Measurements from ENCODE around the gene XYLB.

XYLB gene

DNA sequence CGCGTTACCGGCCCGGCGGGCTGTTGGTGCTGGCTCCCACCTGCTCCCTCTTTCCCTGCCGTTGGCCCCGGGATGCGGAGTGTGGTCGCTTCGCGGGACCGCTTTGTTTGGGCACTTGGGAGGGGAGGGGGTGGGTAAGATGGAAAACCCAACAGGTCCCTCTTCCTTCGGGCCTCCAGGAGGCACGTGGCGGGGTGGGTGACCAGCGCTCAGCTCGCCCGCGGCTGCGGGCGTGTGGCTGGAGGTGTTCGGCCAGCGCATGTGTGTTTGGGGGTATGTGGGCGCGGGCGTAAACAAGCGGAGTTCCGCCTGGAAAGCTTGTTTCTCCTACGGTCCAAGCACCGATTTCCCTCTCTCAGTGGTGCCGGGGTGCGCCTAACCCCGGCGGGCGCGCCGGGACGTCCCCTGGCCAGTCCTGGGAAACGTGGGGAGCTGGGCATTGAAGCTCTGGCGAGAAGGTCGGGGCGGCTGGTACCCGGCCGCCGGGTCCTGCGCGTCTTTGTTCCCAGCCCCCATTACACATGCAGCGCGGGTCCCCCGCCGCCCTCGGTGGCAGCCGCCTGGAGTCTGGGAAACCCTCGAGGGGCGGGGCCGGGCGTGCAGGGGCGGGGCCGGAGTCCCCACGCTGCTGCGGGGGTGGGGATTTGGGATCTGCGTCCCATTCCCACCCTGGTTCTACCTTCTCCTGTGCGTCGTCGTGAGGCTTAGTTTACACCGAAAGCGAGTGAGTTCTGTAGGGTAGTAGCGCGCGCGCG, 108.5 kb downstream of the XYLB start:
- TF ChIP-seq, protein P1, sequence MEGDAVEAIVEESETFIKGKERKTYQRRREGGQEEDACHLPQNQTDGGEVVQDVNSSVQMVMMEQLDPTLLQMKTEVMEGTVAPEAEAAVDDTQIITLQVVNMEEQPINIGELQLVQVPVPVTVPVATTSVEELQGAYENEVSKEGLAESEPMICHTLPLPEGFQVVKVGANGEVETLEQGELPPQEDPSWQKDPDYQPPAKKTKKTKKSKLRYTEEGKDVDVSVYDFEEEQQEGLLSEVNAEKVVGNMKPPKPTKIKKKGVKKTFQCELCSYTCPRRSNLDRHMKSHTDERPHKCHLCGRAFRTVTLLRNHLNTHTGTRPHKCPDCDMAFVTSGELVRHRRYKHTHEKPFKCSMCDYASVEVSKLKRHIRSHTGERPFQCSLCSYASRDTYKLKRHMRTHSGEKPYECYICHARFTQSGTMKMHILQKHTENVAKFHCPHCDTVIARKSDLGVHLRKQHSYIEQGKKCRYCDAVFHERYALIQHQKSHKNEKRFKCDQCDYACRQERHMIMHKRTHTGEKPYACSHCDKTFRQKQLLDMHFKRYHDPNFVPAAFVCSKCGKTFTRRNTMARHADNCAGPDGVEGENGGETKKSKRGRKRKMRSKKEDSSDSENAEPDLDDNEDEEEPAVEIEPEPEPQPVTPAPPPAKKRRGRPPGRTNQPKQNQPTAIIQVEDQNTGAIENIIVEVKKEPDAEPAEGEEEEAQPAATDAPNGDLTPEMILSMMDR (IDR thresholded peaks at IDR 0.05; ENCODE audit: insufficient read depth, low read length, missing control alignments): no peak
- no peak for DNase-seq (ENCODE audit: low read depth, low spot score)
- POLR2A ChIA-PET: interaction anchor here (1.2 to 1.5 kb wide), 2 partner anchors 9 to 318 kb away, joined by 3 to 4 read pairs; partner anchors contain the start of gene ACAA1
- CTCF ChIA-PET: interaction anchor here (0.8 to 1.7 kb wide), 4 partner anchors 25 to 109 kb away, joined by 3 to 8 read pairs (median 4); partner anchors contain the start of gene XYLB
- H3K4me3 ChIP-seq (ENCODE audit: low read depth, low read length): peak overlapping the region; percentile 69

DNA sequence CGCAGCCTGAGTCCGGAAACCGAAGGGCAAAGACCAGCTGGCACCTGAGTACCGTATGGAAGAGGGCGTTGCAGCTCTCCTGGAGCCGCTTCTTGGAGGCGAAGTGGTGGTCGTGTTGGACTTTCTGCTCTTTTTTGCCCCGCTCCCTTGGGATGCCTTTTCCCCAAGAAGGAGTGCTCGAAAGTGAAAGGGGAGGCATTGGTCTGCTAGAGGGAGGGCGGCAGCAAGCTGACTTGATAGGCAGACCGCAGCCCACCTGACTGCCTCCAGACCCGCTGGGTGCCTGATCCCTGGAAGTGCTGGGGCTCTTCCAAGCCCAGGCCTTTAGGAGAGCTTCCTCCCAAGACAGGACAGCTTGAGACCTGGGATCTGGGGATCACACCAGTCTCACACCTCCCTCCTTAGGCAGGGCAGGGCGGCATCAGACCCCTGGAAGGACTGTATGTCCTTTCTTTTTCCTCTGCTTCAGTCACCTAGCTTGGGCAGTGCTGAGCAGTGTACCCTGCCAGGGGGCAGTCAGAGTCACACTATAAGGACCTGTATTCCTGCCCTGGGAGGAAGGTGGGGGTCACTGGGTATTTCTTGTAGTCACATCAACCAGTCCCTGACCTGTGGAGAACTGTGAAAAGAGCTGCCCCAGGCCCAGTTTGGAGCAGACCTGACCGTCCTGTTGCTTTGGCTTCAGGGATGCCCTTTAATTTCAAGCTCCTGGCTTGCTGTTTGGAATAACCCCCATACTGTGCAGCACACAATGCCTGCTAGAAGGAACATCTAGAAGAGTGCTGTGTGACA, 109.2 kb downstream of the XYLB start:
- TF ChIP-seq, protein P1 (IDR thresholded peaks at IDR 0.05; ENCODE audit: insufficient read depth, low read length, missing control alignments): no peak
- DNase-seq (ENCODE audit: low read depth, low spot score): no peak
- H3K4me3 ChIP-seq (ENCODE audit: low read depth, low read length): peak overlapping the region; percentile 69
- CTCF ChIA-PET: interaction anchor here (0.8 to 1.7 kb wide), 5 partner anchors 24 to 110 kb away, joined by 3 to 8 read pairs (median 3); partner anchors contain the start of genes EXOG and XYLB
- POLR2A ChIA-PET: interaction anchor here (1.2 to 1.5 kb wide), 2 partner anchors 8 to 319 kb away, joined by 3 to 4 read pairs; partner anchors contain the start of gene ACAA1

DNA sequence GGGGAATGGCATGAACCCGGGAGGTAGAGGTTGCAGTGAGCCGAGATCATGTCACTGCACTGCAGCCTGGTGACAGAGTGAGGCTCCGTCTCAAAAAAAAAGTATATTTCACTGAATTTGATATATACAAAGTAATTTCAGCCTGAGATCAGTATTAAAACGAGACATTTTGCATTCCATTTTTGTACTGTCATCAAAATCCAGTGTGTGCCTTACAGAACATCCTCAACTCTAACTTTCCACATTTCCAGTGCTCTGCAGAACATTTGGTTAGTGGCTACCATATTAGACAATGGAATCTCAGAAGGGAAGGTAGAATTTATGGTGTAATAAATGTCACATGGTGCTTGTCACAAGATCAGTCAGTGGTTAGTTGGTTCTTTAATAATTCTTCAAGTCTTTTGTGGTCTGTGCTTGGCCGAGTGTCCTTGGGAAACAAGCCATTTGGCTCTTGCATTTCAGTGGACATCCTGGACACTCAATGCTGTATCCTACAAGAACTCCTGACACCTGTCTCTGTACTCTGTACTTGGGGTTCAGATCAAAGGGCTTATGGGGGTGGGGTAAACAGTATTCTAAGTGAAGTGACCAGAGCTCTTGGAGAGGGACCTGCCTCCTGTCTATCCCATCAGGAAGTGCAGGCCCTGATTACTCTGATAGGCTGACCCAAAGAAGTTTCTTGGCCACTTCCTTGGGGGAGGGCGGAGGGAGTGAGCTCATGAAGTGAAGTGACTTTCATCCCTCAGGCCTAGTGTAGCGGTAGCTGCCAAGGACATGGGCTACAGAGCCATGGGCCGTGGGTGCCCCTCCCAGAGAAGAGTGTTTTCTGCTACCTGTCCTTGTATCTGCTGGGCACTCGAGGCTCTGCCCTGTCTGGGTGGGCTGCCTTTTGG, 110.8 kb downstream of the XYLB start:
- TF ChIP-seq, protein P1 (IDR thresholded peaks at IDR 0.05; ENCODE audit: insufficient read depth, low read length, missing control alignments): no peak
- no peak overlapping the region for H3K4me3 ChIP-seq (ENCODE audit: low read depth, low read length)
- CTCF ChIA-PET: interaction anchor here (1.1 to 1.9 kb wide), 3 partner anchors 12 to 111 kb away, joined by 3 to 7 read pairs (median 4); partner anchors contain the start of gene XYLB
- DNase-seq (ENCODE audit: low read depth, low spot score): no peak
- POLR2A ChIA-PET: no interaction called here

DNA sequence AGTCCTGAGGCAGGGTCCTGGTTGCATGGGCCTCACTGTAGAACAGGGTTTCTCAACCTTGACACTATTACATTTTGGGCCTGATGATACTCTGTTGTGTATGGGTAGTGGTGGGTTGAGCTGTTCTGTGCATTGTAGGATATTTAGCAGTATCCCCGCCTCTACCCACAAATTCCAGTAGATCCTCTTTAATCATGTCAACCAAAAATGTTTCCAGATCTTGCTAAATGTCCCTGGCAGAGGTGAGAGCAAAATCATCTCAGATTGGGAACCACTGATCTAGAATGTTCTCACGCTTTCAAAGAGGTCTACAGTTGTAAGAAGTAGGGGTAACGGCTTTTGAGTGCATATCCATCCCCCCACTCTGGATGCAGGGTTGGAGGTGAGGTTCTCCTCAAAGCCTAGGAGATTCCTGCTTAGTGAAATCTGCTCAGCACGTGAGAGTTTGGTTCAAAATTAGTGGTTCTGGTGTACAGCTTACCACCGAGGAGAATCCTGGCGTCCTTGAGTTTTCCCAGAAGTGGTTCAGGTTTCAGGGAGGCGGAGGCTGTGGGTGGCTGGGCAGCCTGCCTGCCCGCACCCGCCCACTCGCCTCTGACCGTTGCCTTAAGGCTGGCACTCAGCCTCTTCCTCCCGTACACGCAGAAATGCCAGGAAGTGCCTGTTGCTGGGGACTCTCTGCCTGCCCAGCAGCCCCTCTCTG, 112.4 kb downstream of the XYLB start:
- ChIA-PET CTCF (interaction anchor here (1.8 to 1.9 kb wide), 2 partner anchors 21 to 112 kb away, joined by 4 to 7 read pairs; partner anchors contain the start of gene XYLB), POLR2A (no interaction called here)
- TF ChIP-seq, protein P1 (IDR thresholded peaks at IDR 0.05; ENCODE audit: insufficient read depth, low read length, missing control alignments): no peak
- no peak overlapping the region for H3K4me3 ChIP-seq (ENCODE audit: low read depth, low read length)
- no peak for DNase-seq (ENCODE audit: low read depth, low spot score)

DNA sequence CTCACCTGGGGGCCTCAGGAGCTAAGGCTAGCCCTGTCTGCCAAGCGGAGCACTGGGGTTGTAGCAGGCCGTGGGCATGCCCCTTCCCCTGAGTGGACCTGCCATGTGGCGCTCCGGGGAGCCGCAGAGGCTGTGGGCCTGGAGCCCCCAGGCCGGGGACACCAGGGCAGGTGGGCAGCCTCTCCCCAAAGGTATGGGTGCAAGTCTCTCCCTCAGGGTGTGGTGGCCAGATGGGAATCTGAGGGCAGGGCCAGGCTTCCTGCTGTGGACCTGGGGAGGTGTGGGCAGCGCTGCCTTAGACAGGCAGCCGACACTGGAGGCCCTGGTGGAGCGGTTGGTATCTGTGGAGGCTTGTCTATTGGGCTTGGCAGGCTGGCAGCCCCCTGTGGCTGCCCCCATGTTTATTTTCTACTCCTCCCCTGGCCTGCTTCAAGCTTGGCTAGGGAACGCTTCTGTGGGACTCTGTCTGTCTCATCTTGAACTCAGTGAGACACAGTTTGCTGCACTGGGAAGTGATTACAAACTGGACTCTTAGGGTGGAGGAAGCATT, 113.0 kb downstream of the XYLB start:
- no peak for DNase-seq (ENCODE audit: low read depth, low spot score)
- H3K4me3 ChIP-seq (ENCODE audit: low read depth, low read length): no peak overlapping the region
- CTCF ChIA-PET: no interaction called here
- POLR2A ChIA-PET: no interaction called here
- TF ChIP-seq, protein P1 (IDR thresholded peaks at IDR 0.05; ENCODE audit: insufficient read depth, low read length, missing control alignments): no peak

Data from AG04449 (cell line).